IMR-90 (cell line): ENCODE results near the gene HIVEP1. TPM values are rescaled to one million over a fixed set of nuclear protein-coding genes. Genes with fewer than 3 reads are reported as not detected.

ENCODE experiments used
- ATAC-seq: fragments of 200-7000 bp; cut with Tn5 transposase; 2 replicates; pipeline ENCODE4 v1.9.1; 2020; ENCODE audit warnings: low read depth, mild to moderate bottlenecking, moderate library complexity
- BruUV-seq: library from RNA; stranded (reverse); fragments of 400-500 nt; replicated peaks from 2 replicates; lab custom pipeline; 2021; lab: Mats Ljungman, UMichigan
- CTCF ChIA-PET: fragments of 300-600 bp; formaldehyde crosslinking; extraction: SDS; loops from one replicate; lab custom pipeline; 2021; ENCODE audit warnings: antibody characterized with exemption; lab: Yijun Ruan, JAX
- POLR2A ChIA-PET: fragments of 300-600 bp; sonication (Branson Sonifier 250); formaldehyde crosslinking; loops from one replicate; lab custom pipeline; 2022; ENCODE audit warnings: antibody characterized with exemption; ENCODE audit not compliant: unreplicated experiment; lab: Charles Lee
- DNase-seq: peaks from one replicate; pipeline ENCODE4 v3.0.0; 2013
- H2AFZ ChIP-seq: replicated peaks from 2 replicates; pipeline ENCODE3; 2013; ENCODE audit warnings: low read length, mild to moderate bottlenecking; ENCODE audit not compliant: poor library complexity
- H2AK5ac ChIP-seq: 2 replicates; pipeline ENCODE4 v1.6.1; 2013; ENCODE audit warnings: low read depth, low read length, inconsistent platforms
- H2AK9ac ChIP-seq: replicated peaks from 2 replicates; pipeline ENCODE3; 2013; ENCODE audit warnings: mild to moderate bottlenecking, low read depth, low read length, moderate library complexity; ENCODE audit not compliant: poor library complexity
- H2BK120ac ChIP-seq: 2 replicates; pipeline ENCODE4 v1.6.1; 2013; ENCODE audit warnings: low read depth, low read length, inconsistent platforms
- H2BK15ac ChIP-seq: 3 replicates; pipeline ENCODE4 v1.6.1; 2013; ENCODE audit warnings: low read depth, low read length, inconsistent platforms
- H2BK20ac ChIP-seq: 2 replicates; pipeline ENCODE4 v1.6.1; 2013; ENCODE audit warnings: low read depth, mild to moderate bottlenecking, inconsistent platforms, low read length, moderate library complexity
- H2BK5ac ChIP-seq: 2 replicates; pipeline ENCODE4 v1.6.1; 2013; ENCODE audit warnings: mild to moderate bottlenecking, low read depth, low read length, inconsistent platforms; ENCODE audit not compliant: poor library complexity, severe bottlenecking
- H3K14ac ChIP-seq: replicated peaks from 2 replicates; pipeline ENCODE4 v1.6.1; 2013; ENCODE audit warnings: low read depth, low read length, inconsistent platforms
- H3K18ac ChIP-seq: 2 replicates; pipeline ENCODE4 v1.6.1; 2013; ENCODE audit warnings: low read depth, low read length, control low read depth
- H3K23ac ChIP-seq: 2 replicates; pipeline ENCODE4 v1.6.1; 2013; ENCODE audit warnings: low read depth, low read length, inconsistent platforms
- H3K27ac ChIP-seq: 2 replicates; pipeline ENCODE4 v1.5.1; 2013; ENCODE audit warnings: mild to moderate bottlenecking, control low read depth, low read length; ENCODE audit not compliant: insufficient read depth
- H3K27me3 ChIP-seq: 2 replicates; pipeline ENCODE4 v1.6.1; 2013; ENCODE audit warnings: low read length; ENCODE audit not compliant: control insufficient read depth, insufficient read depth
- H3K36me3 ChIP-seq: 2 replicates; pipeline ENCODE4 v1.6.1; 2013; ENCODE audit warnings: low read length, mixed read lengths; ENCODE audit not compliant: control insufficient read depth, insufficient read depth
- H3K4ac ChIP-seq: 2 replicates; pipeline ENCODE4 v1.6.1; 2013; ENCODE audit warnings: low read depth, low read length, inconsistent platforms
- H3K4me1 ChIP-seq: 2 replicates; pipeline ENCODE4 v1.6.1; 2013; ENCODE audit warnings: low read length, mixed read lengths; ENCODE audit not compliant: control insufficient read depth, insufficient read depth
- H3K4me2 ChIP-seq: 2 replicates; pipeline ENCODE4 v1.6.1; 2013; ENCODE audit warnings: low read depth, mild to moderate bottlenecking, control low read depth, low read length, moderate library complexity
- H3K4me3 ChIP-seq: 2 replicates; pipeline ENCODE4 v1.5.1; 2013; ENCODE audit warnings: low read depth, mild to moderate bottlenecking, control low read depth, low read length, moderate library complexity; ENCODE audit not compliant: insufficient read depth
- H3K56ac ChIP-seq: 2 replicates; pipeline ENCODE4 v1.6.1; 2013; ENCODE audit warnings: low read length, inconsistent platforms; ENCODE audit not compliant: insufficient read depth; ENCODE audit errors: extremely low read depth
- H3K79me1 ChIP-seq, 2 experiments: 2 replicates each; pipeline ENCODE4 v1.6.1; 2013; ENCODE audit warnings: low read length in 2 of 2, inconsistent platforms in 1 of 2, low read depth in 1 of 2
- H3K9ac ChIP-seq: 2 replicates; pipeline ENCODE4 v1.6.1; 2013; ENCODE audit warnings: low read depth, low read length, control low read depth
- H3K9me1 ChIP-seq: 2 replicates; pipeline ENCODE4 v1.6.1; 2013; ENCODE audit warnings: low read length, inconsistent platforms; ENCODE audit not compliant: insufficient read depth
- H3K9me3 ChIP-seq: 2 replicates; pipeline ENCODE4 v1.6.1; 2013; ENCODE audit warnings: low read length; ENCODE audit not compliant: control insufficient read depth, insufficient read depth
- H4K20me1 ChIP-seq: 2 replicates; pipeline ENCODE4 v1.6.1; 2013; ENCODE audit warnings: low read length, inconsistent platforms; ENCODE audit not compliant: insufficient read depth
- H4K5ac ChIP-seq: 2 replicates; pipeline ENCODE4 v1.6.1; 2013; ENCODE audit warnings: mild to moderate bottlenecking, low read depth, low read length, control low read depth
- H4K8ac ChIP-seq, 2 experiments: 2 replicates each; pipeline ENCODE4 v1.6.1; 2013; ENCODE audit warnings: low read depth in 2 of 2, low read length in 2 of 2, control low read depth in 1 of 2, inconsistent platforms in 1 of 2
- H4K91ac ChIP-seq: 2 replicates; pipeline ENCODE4 v1.6.1; 2013; ENCODE audit warnings: low read depth, low read length, inconsistent platforms; ENCODE audit not compliant: insufficient read depth
- BHLHE40 ChIP-seq: fragments of 150-350 bp; IDR thresholded peaks from 2 replicates; pipeline ENCODE4 v1.6.1; 2016; ENCODE audit warnings: mild to moderate bottlenecking, low read depth, low read length
- CEBPB ChIP-seq: IDR thresholded peaks from 2 replicates; pipeline ENCODE4 v1.6.1; 2012; ENCODE audit warnings: low read depth, low read length, improper control_type of control experiment
- CHD1 ChIP-seq: IDR thresholded peaks from 2 replicates; pipeline ENCODE4 v1.6.1; 2012; ENCODE audit warnings: low read depth, low read length, improper control_type of control experiment
- CTCF ChIP-seq: conservative IDR thresholded peaks from 2 replicates; pipeline ENCODE4 v1.5.1; 2012; ENCODE audit warnings: mild to moderate bottlenecking, low read depth, low read length, improper control_type of control experiment
- ELK1 ChIP-seq: fragments of 150-350 bp; IDR thresholded peaks from 2 replicates; pipeline ENCODE4 v1.6.1; 2016; ENCODE audit warnings: low read depth, mild to moderate bottlenecking, low read length, moderate library complexity, borderline replicate concordance
- FOS ChIP-seq: fragments of 150-350 bp; IDR thresholded peaks from 2 replicates; pipeline ENCODE4 v1.6.1; 2016; ENCODE audit warnings: low read depth, low read length
- MAFK ChIP-seq: IDR thresholded peaks from 2 replicates; pipeline ENCODE4 v1.6.1; 2012; ENCODE audit warnings: low read depth, low read length, improper control_type of control experiment
- MAZ ChIP-seq: IDR thresholded peaks from 2 replicates; pipeline ENCODE4 v1.6.1; 2012; ENCODE audit warnings: low read depth, mild to moderate bottlenecking, low read length, improper control_type of control experiment, moderate library complexity, borderline replicate concordance
- MXI1 ChIP-seq: IDR thresholded peaks from 2 replicates; pipeline ENCODE4 v1.6.1; 2012; ENCODE audit warnings: low read depth, mild to moderate bottlenecking, low read length, moderate library complexity, borderline replicate concordance
- NFE2L2 ChIP-seq: fragments of 150-350 bp; IDR thresholded peaks from 2 replicates; pipeline ENCODE4 v1.6.1; 2016; ENCODE audit warnings: low read depth, mild to moderate bottlenecking, low read length
- POLR2A ChIP-seq: IDR thresholded peaks from 2 replicates; pipeline ENCODE4 v1.6.1; 2012; ENCODE audit warnings: mild to moderate bottlenecking, low read depth, low read length
- RAD21 ChIP-seq: IDR thresholded peaks from 2 replicates; pipeline ENCODE4 v1.6.1; 2012; ENCODE audit warnings: low read length, improper control_type of control experiment
- RCOR1 ChIP-seq: IDR thresholded peaks from 2 replicates; pipeline ENCODE4 v1.6.1; 2012; ENCODE audit warnings: mild to moderate bottlenecking, low read length, improper control_type of control experiment; ENCODE audit not compliant: insufficient replicate concordance
- RFX5 ChIP-seq: IDR thresholded peaks from 2 replicates; pipeline ENCODE4 v1.8.0; 2012; ENCODE audit warnings: low read depth, mild to moderate bottlenecking, low read length, moderate library complexity
- SMC3 ChIP-seq: fragments of 150-350 bp; IDR thresholded peaks from 2 replicates; pipeline ENCODE4 v1.6.1; 2016; ENCODE audit warnings: low read depth, mild to moderate bottlenecking, antibody characterized with exemption, low read length, moderate library complexity
- USF2 ChIP-seq: fragments of 150-350 bp; IDR thresholded peaks from 2 replicates; pipeline ENCODE4 v1.6.1; 2017; ENCODE audit warnings: mild to moderate bottlenecking, antibody characterized with exemption, low read length, low read depth
- WGBS, 2 experiments: methylation state at CpG; one replicate each; pipeline versions ENCODE4 v1.1.5 to v1.1.7; 2013; ENCODE audit warnings: missing lambda C conversion rate in 2 of 2; ENCODE audit not compliant: insufficient read length in 1 of 2; ENCODE audit errors: extremely low coverage in 2 of 2; 5-methylcytosine and 5-hydroxymethylcytosine counted together
- dilution Hi-C: fragments of 300-500 bp; cut with HindIII; formaldehyde crosslinking; loops from one replicate; pipeline ENCODE4 v1.14.3; 2018; ENCODE audit warnings: low sequenced_read_pairs; ENCODE audit not compliant: unreplicated experiment
- in situ Hi-C: fragments of 300-500 bp; cut with MboI; formaldehyde crosslinking; loops from 3 replicates; pipeline ENCODE4 v1.14.3; 2019; ENCODE audit warnings: low sequenced_read_pairs, inconsistent platforms, mixed read lengths
- intact Hi-C: fragments of 100-400 bp; cut with micrococcal nuclease; formaldehyde crosslinking; loops from 2 replicates; pipeline ENCODE4 v1.10.0; 2022
- polyA plus RNA-seq, 3 experiments: library from polyadenylated mRNA; depleted of rRNA; stranded (reverse); fragments of >200 nt; gene quantifications; 2 replicates each; pipeline ENCODE4 v1.2.3, GENCODE V29; 2012; ENCODE audit warnings: low replicate concordance in 1 of 3
- total RNA-seq: library from RNA; depleted of rRNA; stranded (reverse); fragments of >200 nt; gene quantifications from 2 replicates; pipeline ENCODE4 v1.2.3, GENCODE V29; 2012

HIVEP1 gene
- total and polyA plus RNA-seq, 2 of the 4 experiments (the other 2 are of a cell fraction) = 13.0 to 17.2 TPM

GRCh38 chr6:12034837-12035236, 22.7 kb downstream of the HIVEP1 start:
- intact Hi-C loops = no loop called here
- Histone ChIP-seq H2BK5ac (no peak overlapping the region), H3K4ac (no peak overlapping the region), H2BK15ac (no peak overlapping the region; the same call in 2 of the 3 replicates), H4K91ac (no peak overlapping the region), H3K79me1 (peaks cover 29 to 49% of the 10 kb centered on the region in 2 experiments), H4K8ac (no peak overlapping the region), H3K56ac (no peak overlapping the region), H3K4me2 (no peak overlapping the region), H3K27ac (no peak overlapping the region), H4K5ac (no peak overlapping the region), H3K23ac (no peak overlapping the region), H3K36me3 (peaks cover 3% of the 10 kb centered on the region; the same call in 1 of the 2 replicates), H3K9ac (no peak overlapping the region), H3K4me3 (no peak overlapping the region), H3K4me1 (peaks cover 11% of the 10 kb centered on the region), H2AK5ac (peak overlapping the region; percentile 86; the same call in 1 of the 2 replicates), H2AFZ (no peak overlapping the region), H3K27me3 (no peaks in the 10 kb centered on the region), H3K9me1 (peaks cover 19% of the 10 kb centered on the region; the same call in 1 of the 2 replicates), H2AK9ac (no peak overlapping the region), H3K14ac (peak overlapping the region; percentile 42; the same call in 1 of the 2 replicates), H3K9me3 (no peaks in the 10 kb centered on the region), H3K18ac (no peak overlapping the region), H4K20me1 (peaks cover 5% of the 10 kb centered on the region; the same call in 1 of the 2 replicates), H2BK120ac (no peak overlapping the region; the same call in 1 of the 2 replicates), H2BK20ac (no peak overlapping the region)
- 75% methylated on average over 2 of the region's 5 CpGs; no CpG with 5 or more reads in 1 of the 2 experiments for WGBS, 2 experiments
- ATAC-seq (0 out of 2 replicates have a peak, but pooled peaks have one; percentile 29), DNase-seq (no peak)
- BruUV-seq = no TSS peak
- ChIA-PET POLR2A (no interaction called here), CTCF (no interaction called here)
- in situ Hi-C loops = no loop called here
- dilution Hi-C loops = no loop called here
- TF ChIP-seq USF2 (no peak), RAD21 (peak; percentile 39), MAZ (no peak), CEBPB (no peak), NFE2L2 (no peak), MXI1 (no peak), SMC3 (0 out of 2 replicates have a peak, but pooled peaks have one; percentile 19), MAFK (no peak), CTCF (0 out of 2 replicates have a peak, but pooled peaks have one; percentile 24), RCOR1 (no peak), POLR2A (no peak), RFX5 (no peak), FOS (no peak), ELK1 (no peak), CHD1 (no peak), BHLHE40 (no peak)
